ENCODE measurements around the gene FBXW2.
"Not testable (repeated sequence)": the region's sequence is repeated elsewhere in the genome, so short reads cannot be mapped to it uniquely, and the experiment has no call there.

FBXW2 gene

GRCh38 chr9:120778758-120779157, 14.5 kb downstream of the FBXW2 start:
- FAIRE-seq, result no peak

DNA sequence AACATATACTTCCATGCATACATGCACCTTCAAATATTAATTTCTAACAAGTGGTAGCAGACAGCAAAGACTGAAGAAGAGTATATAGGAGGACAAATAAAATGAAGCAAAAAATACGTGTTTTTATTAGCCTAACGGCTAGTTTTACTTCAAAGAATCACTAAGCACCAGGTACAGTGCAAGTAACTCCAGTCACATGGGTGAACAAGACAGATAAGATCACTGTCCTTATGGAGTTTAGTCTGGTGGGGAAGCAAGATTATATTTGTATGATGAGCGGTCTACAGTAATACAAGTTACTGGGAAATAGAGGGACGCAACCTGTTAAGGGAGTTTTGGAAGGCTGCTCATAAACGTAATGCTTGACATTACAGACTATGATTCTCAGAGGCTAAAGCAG, 16.0 kb downstream of the FBXW2 start:
- FAIRE-seq, result no peak

DNA sequence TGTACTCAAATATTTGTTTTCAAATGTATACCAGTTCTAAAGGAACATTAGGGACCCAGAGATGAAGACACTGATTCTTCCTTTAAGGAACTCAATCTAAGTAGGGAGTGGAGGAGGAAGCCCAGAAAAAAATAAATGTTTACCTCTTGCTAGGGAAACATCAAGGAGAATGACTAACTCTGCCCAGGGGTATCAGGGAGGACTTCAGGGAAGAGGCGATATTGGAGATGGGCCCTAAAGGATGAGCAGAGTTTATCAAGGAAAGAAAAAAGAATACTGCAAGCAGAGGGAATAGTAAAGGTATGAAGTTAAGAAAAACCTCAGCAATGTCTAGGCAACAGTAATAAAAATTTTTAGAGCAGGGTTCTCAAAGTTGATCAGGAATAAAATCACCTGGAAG, 16.4 kb downstream of the FBXW2 start:
- no peak for FAIRE-seq

DNA sequence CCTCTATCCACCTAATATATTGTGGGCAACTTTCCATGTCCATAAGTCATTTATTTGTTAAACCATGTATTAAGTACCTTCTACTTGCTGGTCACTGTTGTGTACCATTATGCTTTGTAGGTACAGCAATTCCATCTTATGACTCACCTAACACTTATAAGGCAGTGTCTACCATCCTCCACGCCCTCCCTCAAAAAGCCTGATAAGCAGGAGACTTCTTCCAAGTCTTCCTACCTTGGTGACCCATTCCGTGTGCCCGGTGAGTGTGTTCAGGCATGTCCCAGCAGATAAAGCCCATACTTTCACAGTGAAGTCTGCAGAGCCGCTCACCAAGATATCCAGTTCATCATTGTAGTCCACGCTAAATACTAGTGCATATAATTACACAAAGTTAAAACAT, 17.4 kb downstream of the FBXW2 start:
- FAIRE-seq, result no peak

DNA sequence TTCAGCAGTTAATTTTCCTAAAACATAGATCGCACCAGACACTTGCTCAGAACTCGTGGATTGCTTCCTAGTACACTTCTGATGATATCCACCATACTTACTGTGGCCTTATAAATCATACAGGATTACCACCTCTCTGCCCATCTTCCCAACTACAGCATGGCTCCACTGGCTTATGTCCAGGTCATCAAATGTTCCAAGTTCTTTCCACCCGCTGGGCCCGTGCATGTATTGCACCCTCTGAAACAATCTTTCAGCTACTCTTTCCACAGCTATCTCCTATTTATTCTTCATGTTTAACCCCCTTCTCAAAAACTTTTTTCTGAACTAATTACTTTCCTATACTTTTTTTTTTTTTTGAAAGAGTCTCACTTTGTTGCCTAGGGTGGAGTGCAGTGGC, 18.5 kb downstream of the FBXW2 start:
- FAIRE-seq, result no peak

DNA sequence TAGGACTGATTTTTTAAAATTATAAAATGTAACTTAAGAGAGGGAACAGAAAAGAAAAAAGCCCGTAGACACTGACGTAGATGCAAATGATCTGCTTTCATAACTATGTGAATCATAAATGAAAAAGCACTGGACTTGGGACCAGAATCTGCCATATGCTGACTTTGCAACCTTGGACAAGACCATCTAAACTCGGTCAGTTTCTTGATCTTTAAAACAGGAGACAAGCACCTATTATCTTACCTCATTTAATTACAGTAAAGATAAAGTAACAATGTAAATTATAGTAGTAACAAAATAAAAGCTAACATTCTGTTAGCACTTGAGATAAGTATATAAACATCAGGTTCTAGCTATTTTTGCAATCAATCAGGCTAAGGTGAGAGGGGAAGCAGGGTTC, 20.0 kb downstream of the FBXW2 start:
- FAIRE-seq, result no peak

DNA sequence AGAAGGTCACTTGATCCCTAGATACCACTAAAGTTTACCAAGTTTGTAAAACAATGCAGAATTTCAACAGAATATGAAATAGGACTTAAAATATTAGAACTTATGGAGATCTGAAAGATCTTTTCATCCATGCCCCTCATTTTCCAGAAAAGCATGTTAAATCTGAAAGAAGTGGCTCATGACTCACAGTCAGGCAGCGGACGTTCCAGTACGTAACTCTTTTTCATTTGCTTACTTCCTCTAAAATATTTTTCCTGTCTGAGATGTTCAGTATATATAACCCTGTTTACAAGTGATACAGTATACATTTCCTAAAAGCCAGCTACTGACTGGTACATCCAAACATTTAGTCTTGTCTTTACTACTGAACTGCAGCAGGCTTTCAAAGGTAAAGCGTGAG, 22.3 kb downstream of the FBXW2 start:
- FAIRE-seq, result no peak

GRCh38 chr9:120768886-120769285, 24.3 kb downstream of the FBXW2 start:
- FAIRE-seq, result no peak

DNA sequence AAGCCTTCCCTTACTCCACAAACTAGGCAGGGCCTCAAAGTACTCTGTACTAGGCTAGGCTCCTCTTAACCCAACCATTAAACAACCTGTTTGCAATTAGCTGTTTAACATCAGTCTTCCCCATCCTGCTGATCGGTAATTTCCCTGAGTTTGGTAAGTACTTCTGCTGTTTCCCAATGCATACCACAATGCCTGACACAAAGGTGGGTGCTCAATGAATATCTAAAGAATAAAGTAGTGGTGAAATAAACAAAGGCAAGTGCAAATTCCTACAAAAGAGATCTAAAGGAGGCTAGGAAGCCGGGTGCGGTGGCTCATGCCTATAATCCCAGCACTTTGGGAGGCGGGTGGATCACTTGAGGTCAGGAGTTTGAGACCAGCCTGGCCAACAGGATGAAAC, 25.0 kb downstream of the FBXW2 start:
- no peak for FAIRE-seq

- no peak for FAIRE-seq
These were observed 25.8 kb downstream of the FBXW2 start for GRCh38 chr9:120767451-120767850.

DNA sequence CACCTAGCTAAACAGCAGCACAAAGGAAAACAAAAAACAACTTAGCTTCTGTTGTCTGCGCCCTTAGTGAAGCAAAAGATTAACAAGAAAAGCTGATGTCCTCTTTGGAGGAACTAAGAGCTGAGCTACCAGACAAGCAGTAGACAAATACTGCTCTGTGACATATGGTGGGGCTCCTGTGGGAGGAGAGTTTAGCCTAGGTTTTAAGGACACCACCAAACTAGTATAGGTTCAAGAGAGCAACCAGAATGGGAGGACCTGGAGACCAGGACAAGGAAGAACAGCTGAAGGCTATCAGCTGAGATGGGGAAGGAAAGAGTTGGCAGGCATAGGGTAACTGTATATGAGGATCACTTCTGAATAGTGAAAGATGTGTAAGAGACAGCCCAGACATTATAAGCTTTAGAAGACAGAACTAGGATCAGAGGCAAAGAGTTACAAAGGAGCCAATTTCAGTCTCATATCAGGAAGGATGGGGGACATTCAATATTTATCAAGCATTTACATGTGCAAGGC, 27.2 kb downstream of the FBXW2 start:
- no peak for FAIRE-seq

DNA sequence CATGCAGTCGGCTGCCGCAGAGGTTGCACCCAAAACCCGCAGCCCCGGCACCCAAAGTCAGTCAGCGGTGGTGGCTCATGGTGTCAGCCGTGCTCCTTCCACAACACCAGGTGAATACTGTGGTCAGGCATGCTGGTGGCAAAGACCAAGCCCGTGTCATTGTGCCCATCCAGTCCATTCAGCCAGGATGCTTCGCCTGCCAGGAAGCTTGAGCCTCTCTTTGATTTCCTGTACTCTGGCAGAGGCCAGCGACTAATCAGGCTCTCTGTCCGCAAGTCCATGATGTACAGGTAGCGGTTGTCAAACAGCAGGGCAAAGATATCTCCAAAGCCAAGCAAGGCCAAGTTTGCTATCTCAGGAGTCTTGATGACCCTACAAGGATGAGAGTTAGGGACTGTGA, 28.7 kb downstream of the FBXW2 start:
- FAIRE-seq, result no peak

DNA sequence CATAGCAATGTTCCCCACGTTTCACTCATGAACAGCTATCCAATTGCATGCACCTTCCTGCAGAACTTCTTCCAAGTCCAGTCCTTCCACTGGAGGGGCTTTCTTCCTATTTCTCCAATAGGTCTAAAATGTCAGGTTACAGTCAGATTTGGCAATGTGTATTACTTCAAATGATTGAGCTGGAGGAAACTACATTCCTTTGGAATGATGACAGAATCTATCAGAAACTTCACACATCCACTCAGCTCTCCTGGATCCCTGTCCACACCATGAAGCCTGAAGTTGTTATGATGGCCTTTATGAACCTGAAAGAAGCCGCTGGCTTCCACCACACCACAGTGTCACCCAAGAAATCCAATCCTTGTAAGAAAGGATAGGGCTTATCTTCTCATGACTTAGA, 32.2 kb downstream of the FBXW2 start:
- FAIRE-seq, result no peak

- no peak for FAIRE-seq
These were observed 33.3 kb downstream of the FBXW2 start for GRCh38 chr9:120759755-120760400.

DNA sequence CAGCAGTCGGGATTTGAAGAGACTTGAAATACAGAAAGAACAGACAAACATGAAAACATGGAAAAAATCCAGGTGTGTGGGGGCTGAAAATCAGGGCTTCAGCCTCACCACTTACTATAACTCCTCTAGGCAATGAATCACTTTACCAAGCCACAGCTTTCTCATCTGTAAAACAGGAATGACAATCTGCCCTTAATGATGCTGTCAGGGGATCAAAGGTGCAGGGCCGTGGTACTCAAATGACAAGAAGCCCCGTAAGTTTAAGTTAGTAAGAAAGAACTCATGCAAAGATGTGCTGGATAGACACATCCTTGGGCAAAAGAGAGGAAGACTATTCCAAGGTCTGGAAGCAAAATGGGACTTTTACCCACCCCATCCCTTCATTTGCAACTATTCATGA, 34.7 kb downstream of the FBXW2 start:
- no peak for FAIRE-seq

DNA sequence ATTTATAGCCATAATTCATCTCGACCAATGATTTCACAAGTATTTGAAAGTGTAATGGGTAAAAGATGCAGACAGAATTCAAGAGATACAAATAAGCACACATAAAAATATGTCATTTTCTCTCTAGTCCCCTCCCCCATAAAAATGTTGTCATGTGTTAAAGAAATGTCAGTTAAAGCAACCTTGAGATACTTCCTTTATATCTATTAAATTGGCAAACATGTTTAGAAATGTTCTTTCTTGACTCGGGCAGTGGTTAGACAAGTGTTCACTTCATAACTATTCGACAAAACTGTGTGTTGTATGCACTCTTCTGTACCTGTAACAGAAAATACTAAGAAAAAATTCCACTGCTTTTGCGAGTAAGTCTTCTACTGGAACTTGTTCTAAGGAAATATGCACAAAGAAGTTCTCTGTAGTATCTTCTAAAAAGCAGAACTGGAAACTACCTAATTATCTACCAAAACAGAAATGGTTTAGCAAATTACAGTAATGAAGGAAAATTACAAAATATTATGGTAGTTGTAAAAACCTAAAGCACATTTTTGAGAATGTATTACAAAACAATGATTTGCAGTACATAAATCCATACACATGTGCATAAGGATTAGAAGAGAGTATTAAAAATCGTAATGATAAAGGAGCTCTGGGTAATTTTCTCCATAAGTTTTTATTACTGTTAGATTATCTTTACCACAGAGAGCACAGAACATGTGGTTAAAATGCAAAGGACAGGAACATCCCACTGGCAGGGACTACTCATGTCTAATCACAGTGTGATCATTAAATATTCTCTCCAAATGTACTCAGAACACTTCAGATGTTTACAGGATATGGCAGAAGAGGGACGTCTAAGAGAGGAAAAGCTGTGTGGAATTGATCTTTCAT, 35.9 kb downstream of the FBXW2 start:
- FAIRE-seq, result no peak

DNA sequence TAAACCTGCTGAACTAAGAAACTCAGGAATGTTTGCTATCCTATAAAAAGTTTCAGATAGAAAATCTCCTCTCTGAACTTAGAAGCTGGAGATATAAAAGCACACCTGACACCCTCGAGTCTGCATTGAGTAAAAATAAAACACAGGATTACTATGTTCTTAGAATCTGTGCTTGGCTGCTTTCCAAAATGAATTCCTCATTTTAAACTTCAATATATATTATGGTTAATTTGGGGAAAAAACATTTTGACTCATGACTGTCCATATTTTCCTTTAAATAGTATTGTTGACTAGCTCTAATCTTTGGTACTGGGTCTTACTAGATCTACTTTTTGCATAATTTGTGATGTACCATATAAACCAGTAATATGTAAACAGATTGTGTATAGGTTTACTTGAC, 36.7 kb downstream of the FBXW2 start:
- no peak for FAIRE-seq

DNA sequence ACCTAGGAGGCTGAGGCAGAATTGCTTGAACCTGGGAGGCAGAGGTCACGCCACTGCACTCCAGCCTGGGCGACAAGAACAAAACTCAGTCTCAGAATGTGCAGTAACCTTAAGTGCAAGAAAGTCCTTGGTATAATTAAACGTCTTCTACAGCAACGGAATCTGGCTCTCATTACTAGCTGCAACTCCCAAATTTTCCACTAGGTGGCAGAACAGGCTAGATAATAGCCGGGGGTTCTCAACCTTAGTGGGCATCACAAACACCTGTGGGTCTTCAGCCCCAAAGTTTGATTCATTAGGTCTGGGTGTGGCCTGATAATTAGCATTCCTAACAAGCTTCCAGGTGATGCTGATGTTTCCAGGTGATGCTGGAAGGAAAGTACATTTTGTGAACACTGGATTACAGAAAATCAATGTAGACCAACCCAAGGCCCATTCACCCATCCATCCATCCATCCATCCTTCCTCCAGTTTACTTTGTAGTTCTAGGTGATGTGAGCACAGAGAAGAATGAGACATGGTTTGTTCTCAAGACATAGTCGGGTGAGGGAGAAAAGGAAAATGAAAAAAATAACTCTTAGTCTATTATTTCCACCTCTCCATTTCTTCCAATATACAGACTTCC, 37.3 kb downstream of the FBXW2 start:
- FAIRE-seq, result no peak

DNA sequence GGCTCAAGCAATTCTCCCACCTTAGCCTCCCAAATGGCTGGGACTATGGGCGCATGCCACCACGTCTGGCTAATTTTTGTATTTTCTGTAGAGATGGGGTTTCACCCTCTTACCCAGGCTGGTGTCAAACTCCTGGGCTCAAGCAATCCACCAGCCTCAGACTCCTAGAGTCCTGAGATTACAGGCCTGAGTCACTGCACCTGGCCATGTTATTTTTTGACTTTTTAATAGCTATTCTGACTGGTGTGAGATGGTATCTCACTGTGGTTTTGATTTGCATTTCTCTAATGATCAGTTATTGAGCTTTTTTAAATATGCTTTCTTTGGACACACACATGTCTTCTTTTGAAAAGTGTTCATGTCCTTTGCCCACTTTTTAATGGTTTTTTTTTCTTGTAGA, 38.2 kb downstream of the FBXW2 start:
- FAIRE-seq, result no peak

DNA sequence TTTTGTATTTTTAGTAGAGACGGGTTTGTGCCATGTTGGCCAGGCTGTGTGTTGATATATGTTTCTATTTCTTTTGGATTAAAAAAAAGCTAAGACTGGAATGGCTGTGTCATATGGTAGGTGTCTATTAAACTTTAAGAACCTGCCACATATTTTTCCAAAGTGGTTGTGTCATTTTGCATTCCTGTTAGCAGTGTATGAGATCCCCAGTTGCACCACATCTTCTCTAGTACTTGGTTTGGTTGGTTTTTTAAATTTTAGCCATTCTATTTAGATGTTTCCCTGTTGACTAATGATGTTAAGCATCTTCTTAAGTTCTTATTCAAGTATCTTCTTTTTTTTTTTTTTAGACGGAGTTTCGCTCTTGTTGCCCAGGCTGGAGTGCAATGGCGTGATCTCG, 42.8 kb downstream of the FBXW2 start:
- no peak for FAIRE-seq

DNA sequence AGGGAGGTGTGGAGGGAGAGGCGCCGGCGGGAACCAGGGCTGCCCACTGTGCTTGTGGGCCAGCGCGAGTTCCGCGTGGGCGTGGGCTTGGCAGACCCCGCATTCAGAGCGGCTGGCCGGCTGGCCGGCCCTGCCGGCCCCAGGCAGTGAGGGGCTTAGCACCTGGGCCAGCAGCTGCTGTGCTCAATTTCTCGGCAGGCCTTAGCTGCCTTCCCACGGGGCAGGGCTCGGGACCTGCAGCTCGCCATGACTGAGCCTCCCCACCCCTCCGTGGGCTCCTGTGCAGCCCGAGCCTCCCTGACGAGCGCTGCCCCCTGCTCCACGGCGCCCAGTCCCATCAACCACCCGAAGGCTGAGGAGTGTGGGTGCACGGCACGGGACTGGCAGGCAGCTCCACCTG, 46.9 kb downstream of the FBXW2 start:
- not testable (repeated sequence) for FAIRE-seq

DNA sequence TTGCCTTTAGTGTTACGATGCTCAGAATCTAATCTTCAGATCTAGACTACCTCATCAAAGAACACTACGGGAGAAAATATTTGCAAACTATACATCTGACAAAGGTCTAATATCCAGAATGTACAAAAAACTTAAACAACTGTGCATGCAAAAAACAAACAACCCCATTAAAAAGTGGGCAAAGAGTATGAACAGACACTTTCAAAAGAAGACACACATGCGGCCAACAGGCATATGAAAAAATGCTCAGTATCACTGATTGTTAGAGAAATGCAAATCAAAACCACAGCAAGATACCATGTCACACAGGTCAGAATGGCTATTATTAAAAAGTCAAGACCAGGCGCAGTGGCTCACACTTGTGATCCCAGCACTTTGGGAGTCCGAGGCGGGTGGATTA, 47.9 kb downstream of the FBXW2 start:
- FAIRE-seq, result no peak

- FAIRE-seq, result no peak
These were observed 50.2 kb downstream of the FBXW2 start for GRCh38 chr9:120742951-120743416.

DNA sequence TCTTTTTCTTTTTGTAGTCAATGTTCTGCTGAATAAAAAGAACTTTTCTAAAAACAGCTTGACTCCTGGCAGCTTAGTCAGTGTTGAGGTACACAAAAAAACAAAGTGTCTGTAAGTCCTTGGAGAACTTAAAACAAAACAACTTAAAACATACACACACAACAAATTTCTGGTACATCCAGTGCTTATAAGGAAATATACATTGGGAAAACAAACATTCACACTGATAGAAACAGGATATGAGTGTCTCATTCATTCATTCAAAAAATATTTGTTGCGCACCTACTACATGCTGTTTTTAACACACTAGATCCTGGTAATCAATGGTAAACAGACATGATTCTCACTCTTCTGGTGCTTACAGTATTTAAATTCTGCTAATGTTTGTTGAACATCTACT, 51.5 kb downstream of the FBXW2 start:
- no peak for FAIRE-seq

Measured in colon (tissue), 2 donors.